ENCODE results near the gene TMEM79.

DNA sequence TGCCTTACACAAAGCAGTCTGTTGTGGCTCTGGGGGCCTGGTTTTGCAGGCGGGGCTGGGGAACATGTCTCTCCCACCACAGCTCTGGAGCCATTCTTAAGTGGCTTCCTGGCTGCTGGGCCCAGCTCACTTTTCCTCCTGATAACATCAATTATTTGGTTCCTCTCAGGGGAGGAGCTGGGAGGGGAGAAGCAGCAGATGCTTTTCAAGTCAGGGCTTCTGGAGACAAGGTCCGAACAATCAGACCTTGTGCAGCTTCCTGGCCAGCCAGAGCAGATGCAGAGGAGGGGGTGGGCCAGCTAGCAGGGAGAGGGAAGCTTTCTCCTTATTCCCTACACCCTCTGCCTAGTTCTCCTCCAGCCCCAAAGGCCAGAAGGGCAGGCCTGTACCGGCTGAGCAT lies 32.6 kb upstream of the TMEM79 start:
- TF ChIP-seq POLR2A (IDR thresholded peaks at IDR 0.05) (no peak), EP300 (IDR thresholded peaks at IDR 0.05; ENCODE audit: low read depth) (no peak)
- TF ChIP-seq, protein P1, sequence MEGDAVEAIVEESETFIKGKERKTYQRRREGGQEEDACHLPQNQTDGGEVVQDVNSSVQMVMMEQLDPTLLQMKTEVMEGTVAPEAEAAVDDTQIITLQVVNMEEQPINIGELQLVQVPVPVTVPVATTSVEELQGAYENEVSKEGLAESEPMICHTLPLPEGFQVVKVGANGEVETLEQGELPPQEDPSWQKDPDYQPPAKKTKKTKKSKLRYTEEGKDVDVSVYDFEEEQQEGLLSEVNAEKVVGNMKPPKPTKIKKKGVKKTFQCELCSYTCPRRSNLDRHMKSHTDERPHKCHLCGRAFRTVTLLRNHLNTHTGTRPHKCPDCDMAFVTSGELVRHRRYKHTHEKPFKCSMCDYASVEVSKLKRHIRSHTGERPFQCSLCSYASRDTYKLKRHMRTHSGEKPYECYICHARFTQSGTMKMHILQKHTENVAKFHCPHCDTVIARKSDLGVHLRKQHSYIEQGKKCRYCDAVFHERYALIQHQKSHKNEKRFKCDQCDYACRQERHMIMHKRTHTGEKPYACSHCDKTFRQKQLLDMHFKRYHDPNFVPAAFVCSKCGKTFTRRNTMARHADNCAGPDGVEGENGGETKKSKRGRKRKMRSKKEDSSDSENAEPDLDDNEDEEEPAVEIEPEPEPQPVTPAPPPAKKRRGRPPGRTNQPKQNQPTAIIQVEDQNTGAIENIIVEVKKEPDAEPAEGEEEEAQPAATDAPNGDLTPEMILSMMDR (IDR thresholded peaks at IDR 0.05), result no peak
